GM23338 (cell line): ENCODE data around the gene CDH23. TPM values are rescaled to one million over a fixed set of nuclear protein-coding genes. Genes with fewer than 3 reads are reported as not detected.

Source experiments
- ATAC-seq: fragments of 200-7000 bp; cut with Tn5 transposase; 3 replicates; pipeline ENCODE4 v1.9.1; 2020
- DNase-seq: peaks from one replicate; pipeline ENCODE4 v3.0.0-alpha.2; 2015; ENCODE audit warnings: low spot score
- H2AFZ ChIP-seq: fragments of 200-600 bp; sonication (generic); 2 replicates; pipeline ENCODE4 v1.8.0; 2016; ENCODE audit warnings: antibody characterized with exemption, mild to moderate bottlenecking, moderate library complexity
- H3F3A ChIP-seq: fragments of 200-600 bp; sonication (generic); replicated peaks from 2 replicates; pipeline ENCODE4 v1.8.0; 2017; ENCODE audit warnings: antibody characterized with exemption, mixed run types, low read depth
- H3K27ac ChIP-seq: fragments of 200-600 bp; sonication (generic); 2 replicates; pipeline ENCODE4 v1.6.1; 2016; ENCODE audit warnings: low read depth
- H3K27me3 ChIP-seq: fragments of 200-600 bp; sonication (generic); 2 replicates; pipeline ENCODE4 v1.8.0; 2016; ENCODE audit warnings: mild to moderate bottlenecking, mixed run types, moderate library complexity; ENCODE audit not compliant: insufficient read depth
- H3K36me3 ChIP-seq: fragments of 200-600 bp; sonication (generic); 2 replicates; pipeline ENCODE4 v1.8.0; 2016; ENCODE audit warnings: mild to moderate bottlenecking; ENCODE audit not compliant: insufficient read depth
- H3K4me1 ChIP-seq: fragments of 200-600 bp; sonication (generic); 2 replicates; pipeline ENCODE4 v1.8.0; 2016; ENCODE audit warnings: mild to moderate bottlenecking, moderate library complexity; ENCODE audit not compliant: insufficient read depth
- H3K4me2 ChIP-seq: fragments of 200-600 bp; sonication (generic); 2 replicates; pipeline ENCODE4 v1.7.1; 2017; ENCODE audit warnings: mixed run types
- H3K4me3 ChIP-seq: fragments of 200-600 bp; sonication (generic); 2 replicates; pipeline ENCODE4 v1.6.1; 2016; ENCODE audit warnings: mixed run types
- H3K79me2 ChIP-seq: fragments of 200-600 bp; sonication (generic); replicated peaks from 2 replicates; pipeline ENCODE4 v1.8.0; 2017; ENCODE audit warnings: mild to moderate bottlenecking; ENCODE audit not compliant: insufficient read depth
- H3K9me2 ChIP-seq: fragments of 200-600 bp; sonication (generic); 2 replicates; pipeline ENCODE4 v1.8.0; 2017; ENCODE audit not compliant: insufficient read depth
- H4K20me1 ChIP-seq: fragments of 200-600 bp; sonication (generic); replicated peaks from 2 replicates; pipeline ENCODE4 v1.8.0; 2017; ENCODE audit warnings: mild to moderate bottlenecking; ENCODE audit not compliant: insufficient read depth
- H3K27ac Mint-ChIP-seq: 2 replicates; pipeline ENCODE4 v1.8.0; 2020; ENCODE audit warnings: inconsistent platforms, mild to moderate bottlenecking, moderate library complexity, mixed read lengths
- H3K27me3 Mint-ChIP-seq: 3 replicates; pipeline ENCODE4 v1.8.0; 2022; ENCODE audit warnings: low read depth, mild to moderate bottlenecking, moderate library complexity, mixed read lengths, inconsistent platforms; ENCODE audit not compliant: insufficient read depth, poor library complexity
- H3K36me3 Mint-ChIP-seq: 3 replicates; pipeline ENCODE4 v1.8.0; 2021; ENCODE audit warnings: low read depth, mild to moderate bottlenecking, inconsistent platforms, moderate library complexity, mixed read lengths
- H3K4me1 Mint-ChIP-seq: 3 replicates; pipeline ENCODE4 v1.8.0; 2020; ENCODE audit warnings: mild to moderate bottlenecking, inconsistent platforms, mixed read lengths
- H3K4me3 Mint-ChIP-seq: 3 replicates; pipeline ENCODE4 v1.8.0; 2021; ENCODE audit warnings: moderate library complexity, mild to moderate bottlenecking, inconsistent platforms, mixed read lengths
- H3K9me3 Mint-ChIP-seq: 3 replicates; pipeline ENCODE4 v1.8.0; 2020; ENCODE audit warnings: moderate library complexity, mild to moderate bottlenecking, inconsistent platforms, mixed read lengths
- CREB1 ChIP-seq: fragments of 250-450 bp; sonication (Bioruptor Pico); IDR thresholded peaks from 2 replicates; pipeline ENCODE4 v1.5.0; 2020; ENCODE audit warnings: low read depth, mild to moderate bottlenecking, moderate library complexity
- CTCF ChIP-seq, 2 experiments: fragments of 200-600 bp in 1 of 2; sonication (generic) in 1 of 2; conservative IDR thresholded peaks; 2 replicates each; pipeline versions ENCODE4 v1.5.1 to v1.6.1; 2016 to 2017; ENCODE audit warnings: antibody characterized with exemption in 2 of 2, low read depth in 2 of 2, mild to moderate bottlenecking in 2 of 2, moderate library complexity in 1 of 2
- ETS1 ChIP-seq: IDR thresholded peaks from 2 replicates; pipeline ENCODE4 v1.6.1; 2016; ENCODE audit warnings: antibody characterized with exemption
- EZH2phosphoT487 ChIP-seq: fragments of 200-600 bp; sonication (generic); IDR thresholded peaks from one replicate; pipeline ENCODE4 v1.8.1; 2018; ENCODE audit warnings: antibody characterized with exemption; ENCODE audit not compliant: unreplicated experiment
- NANOG ChIP-seq: IDR thresholded peaks from 2 replicates; pipeline ENCODE4 v1.6.1; 2016; ENCODE audit warnings: antibody characterized with exemption, borderline replicate concordance
- POLR2AphosphoS5 ChIP-seq: IDR thresholded peaks from 2 replicates; pipeline ENCODE4 v1.6.1; 2016; ENCODE audit warnings: antibody characterized with exemption, low read depth
- REST ChIP-seq: IDR thresholded peaks from one replicate; pipeline ENCODE4 v1.6.1; 2018; ENCODE audit warnings: antibody characterized with exemption; ENCODE audit not compliant: unreplicated experiment
- STAT1 ChIP-seq: IDR thresholded peaks from one replicate; pipeline ENCODE4 v1.6.1; 2016; ENCODE audit warnings: antibody characterized with exemption; ENCODE audit not compliant: unreplicated experiment
- ZNF462 ChIP-seq: fragments of 250-450 bp; sonication (Bioruptor Pico); IDR thresholded peaks from 2 replicates; pipeline ENCODE4 v1.5.0; 2020; ENCODE audit warnings: mild to moderate bottlenecking, moderate library complexity
- polyA plus RNA-seq: library from polyadenylated mRNA; unstranded; fragments of >200 nt; fragmentation: Nextera tagmentation; extraction: Ambion mirVana; gene quantifications from 2 replicates; pipeline ENCODE4 v1.2.1, GENCODE V29; 2016
- total RNA-seq: library from RNA; depleted of rRNA; stranded (reverse); fragments of >200 nt; shearing (Covaris generic); gene quantifications from 2 replicates; pipeline ENCODE4 v1.2.3, GENCODE V29; 2014

CDH23 gene
- total and polyA plus RNA-seq, 2 experiments from 2014 or later = 0.95 to 4.3 TPM

- Mint-ChIP-seq H3K4me3 (no peak overlapping the region), H3K4me1 (peaks cover 20% of the 10 kb centered on the region), H3K27me3 (peaks cover 10% of the 10 kb centered on the region), H3K27ac (no peak overlapping the region), H3K9me3 (no peaks in the 10 kb centered on the region), H3K36me3 (no peaks in the 10 kb centered on the region)
- H3K4me2 ChIP-seq = no peak overlapping the region
- ATAC-seq (no peak), DNase-seq (no peak)
- no peaks in the 10 kb centered on the region for H3K36me3 ChIP-seq
- no peaks in the 10 kb centered on the region for H3F3A ChIP-seq
- no peaks in the 10 kb centered on the region for H3K27me3 ChIP-seq
- H4K20me1 ChIP-seq = peaks cover 13% of the 10 kb centered on the region
- H3K27ac ChIP-seq = no peak overlapping the region
- no peaks in the 10 kb centered on the region for H3K9me2 ChIP-seq
- H3K79me2 ChIP-seq = peaks cover 33% of the 10 kb centered on the region
- TF ChIP-seq POLR2AphosphoS5 (no peak), ZNF462 (CRISPR knock-in tag) (no peak), NANOG (no peak), CREB1 (no peak), CTCF (conservative IDR thresholded peaks at IDR 0.05; ENCODE audit: low read depth in 2 of 2) (no peak), STAT1 (no peak), EZH2phosphoT487 (no peak), ETS1 (no peak), REST (no peak)
- peak overlapping the region; percentile 49; the same call in 1 of the 2 replicates for H2AFZ ChIP-seq
- peaks cover 21% of the 10 kb centered on the region for H3K4me1 ChIP-seq
- H3K4me3 ChIP-seq = no peak overlapping the region
These were observed 455.7 kb downstream of the CDH23 start for GRCh38 chr10:71852355-71852937.
